ENCODE results near the gene DCAF6.

Gene DCAF6

DNA sequence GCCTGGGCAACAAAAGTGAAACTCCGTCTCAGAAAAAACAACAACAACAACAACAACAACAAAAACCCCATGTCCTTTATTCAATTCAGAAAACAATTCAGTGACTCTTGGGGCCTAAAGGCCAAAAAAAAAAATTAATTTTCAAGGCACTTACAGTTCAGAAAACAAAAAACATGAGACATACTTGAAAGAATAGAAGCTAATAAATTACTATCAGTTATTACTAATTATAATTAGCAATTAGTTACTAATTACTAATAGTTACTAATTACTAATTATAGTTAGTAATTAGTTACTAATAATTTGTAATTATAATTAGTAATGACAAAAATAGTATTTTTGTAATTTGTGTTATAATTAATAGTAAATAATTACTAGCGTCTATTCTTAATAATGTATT, 57.2 kb downstream of the DCAF6 start:
- Histone ChIP-seq H3K27me3 (no peaks in the 10 kb centered on the region), H3K4me3 (ENCODE audit: low read depth, low read length) (no peak overlapping the region), H3K9me3 (no peaks in the 10 kb centered on the region), H3K4me1 (no peaks in the 10 kb centered on the region), H3K36me3 (no peaks in the 10 kb centered on the region; the same call in 1 of the 2 replicates)
- no peak for TF ChIP-seq CTCF (IDR thresholded peaks at IDR 0.05; ENCODE audit: low read depth, low read length)
- DNase-seq: no peak

- no peak for TF ChIP-seq CTCF (IDR thresholded peaks at IDR 0.05; ENCODE audit: low read depth, low read length)
- no peak overlapping the region for H3K4me3 ChIP-seq (ENCODE audit: low read depth, low read length)
- H3K36me3 ChIP-seq: no peaks in the 10 kb centered on the region; the same call in 1 of the 2 replicates
- no peaks in the 10 kb centered on the region for H3K4me1 ChIP-seq
- H3K9me3 ChIP-seq: no peaks in the 10 kb centered on the region
- no peak for DNase-seq
- no peaks in the 10 kb centered on the region for H3K27me3 ChIP-seq
These were observed 58.1 kb downstream of the DCAF6 start for GRCh38 chr1:167994560-167994959.

GRCh38 chr1:167995038-167995437, 58.6 kb downstream of the DCAF6 start:
- Histone ChIP-seq H3K36me3 (no peaks in the 10 kb centered on the region; the same call in 1 of the 2 replicates), H3K4me1 (no peaks in the 10 kb centered on the region), H3K4me3 (ENCODE audit: low read depth, low read length) (no peak overlapping the region), H3K27me3 (no peaks in the 10 kb centered on the region), H3K9me3 (no peaks in the 10 kb centered on the region)
- DNase-seq: no peak
- TF ChIP-seq CTCF (IDR thresholded peaks at IDR 0.05; ENCODE audit: low read depth, low read length): no peak

GRCh38 chr1:167996266-167996665, 59.8 kb downstream of the DCAF6 start:
- DNase-seq: no peak
- H3K27me3 ChIP-seq: no peaks in the 10 kb centered on the region
- no peak overlapping the region for H3K4me3 ChIP-seq (ENCODE audit: low read depth, low read length)
- no peaks in the 10 kb centered on the region; the same call in 1 of the 2 replicates for H3K36me3 ChIP-seq
- TF ChIP-seq CTCF (IDR thresholded peaks at IDR 0.05; ENCODE audit: low read depth, low read length): no peak
- no peaks in the 10 kb centered on the region for H3K4me1 ChIP-seq
- H3K9me3 ChIP-seq: no peaks in the 10 kb centered on the region

DNA sequence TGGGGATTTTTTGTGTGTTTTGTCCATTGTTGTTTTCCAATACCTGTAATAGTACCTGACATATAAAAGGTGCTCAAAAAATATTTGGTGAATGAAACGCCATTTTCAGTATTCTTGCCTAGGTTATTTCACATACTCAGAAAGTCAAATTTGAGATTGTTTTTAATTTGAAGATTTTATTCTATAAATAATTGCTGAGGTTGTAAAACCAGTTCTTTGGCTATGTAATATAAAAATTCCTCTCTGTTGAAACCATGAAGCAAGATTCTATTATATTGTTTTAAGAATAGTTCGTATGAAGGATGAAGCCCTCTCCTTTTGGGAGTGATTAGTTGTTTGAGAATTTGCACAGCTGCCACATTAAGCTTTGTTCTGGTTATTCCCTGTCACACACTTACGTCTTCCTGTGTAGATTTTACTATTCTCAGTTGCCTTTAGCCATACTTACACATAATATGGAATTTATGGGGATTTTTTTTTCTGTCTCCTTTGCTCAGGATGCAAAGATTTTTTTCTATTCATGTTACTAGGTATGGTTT, 60.6 kb downstream of the DCAF6 start:
- H3K4me3 ChIP-seq (ENCODE audit: low read depth, low read length): no peak overlapping the region
- no peaks in the 10 kb centered on the region for H3K27me3 ChIP-seq
- H3K36me3 ChIP-seq: no peaks in the 10 kb centered on the region; the same call in 1 of the 2 replicates
- no peak for DNase-seq
- no peak for TF ChIP-seq CTCF (IDR thresholded peaks at IDR 0.05; ENCODE audit: low read depth, low read length)
- no peaks in the 10 kb centered on the region for H3K9me3 ChIP-seq
- no peaks in the 10 kb centered on the region for H3K4me1 ChIP-seq

DNA sequence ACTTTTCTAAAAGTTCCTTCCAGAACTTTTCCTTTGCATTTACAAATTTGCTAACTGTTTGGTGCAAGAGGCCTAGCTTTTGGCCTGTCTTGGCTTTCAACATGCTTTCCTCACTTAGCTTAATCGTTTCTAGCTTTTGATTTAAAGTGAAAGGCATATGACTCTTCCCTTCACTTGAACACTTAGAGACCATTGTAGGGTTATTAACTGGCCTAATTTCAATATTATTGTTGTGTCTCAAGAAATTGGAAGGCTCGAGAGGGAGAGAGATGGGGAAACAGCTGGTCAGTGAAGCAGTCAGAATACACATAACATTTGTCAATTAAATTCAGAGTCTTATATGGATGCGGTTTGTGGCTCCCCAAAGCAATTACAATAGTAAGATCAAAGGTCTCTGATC, 63.4 kb downstream of the DCAF6 start:
- no peak overlapping the region for H3K4me3 ChIP-seq (ENCODE audit: low read depth, low read length)
- no peaks in the 10 kb centered on the region for H3K27me3 ChIP-seq
- DNase-seq: no peak
- TF ChIP-seq CTCF (IDR thresholded peaks at IDR 0.05; ENCODE audit: low read depth, low read length): no peak
- peaks cover 5% of the 10 kb centered on the region for H3K36me3 ChIP-seq
- H3K9me3 ChIP-seq: no peaks in the 10 kb centered on the region
- H3K4me1 ChIP-seq: no peaks in the 10 kb centered on the region

Data from BE2C (cell line).